ENCODE data around the gene DAPK1.

Gene DAPK1

GRCh38 chr9:87682618-87683017 lies 185.0 kb downstream of the DAPK1 start:
- no peak for TF ChIP-seq CTCF (IDR thresholded peaks at IDR 0.05)

- no peak for TF ChIP-seq CTCF (IDR thresholded peaks at IDR 0.05)
These were observed 186.3 kb downstream of the DAPK1 start for GRCh38 chr9:87683751-87684626.

GRCh38 chr9:87684627-87685219 lies 187.1 kb downstream of the DAPK1 start:
- peak; percentile 85 for TF ChIP-seq CTCF (IDR thresholded peaks at IDR 0.05)

- no peak for TF ChIP-seq CTCF (IDR thresholded peaks at IDR 0.05)
These were observed 187.8 kb downstream of the DAPK1 start for GRCh38 chr9:87685441-87685840.

- no peak for TF ChIP-seq CTCF (IDR thresholded peaks at IDR 0.05)
These were observed 188.3 kb downstream of the DAPK1 start for GRCh38 chr9:87685871-87686519.

GRCh38 chr9:87686520-87687090 lies 188.9 kb downstream of the DAPK1 start:
- TF ChIP-seq CTCF (IDR thresholded peaks at IDR 0.05): no peak

- no peak for TF ChIP-seq CTCF (IDR thresholded peaks at IDR 0.05)
These were observed 189.5 kb downstream of the DAPK1 start for GRCh38 chr9:87687207-87687606.

All from LNCAP (cell line).